Activated T-helper 1 cell treated with Interleukin-2 at 50 U/mL for 16 hours (primary cell): ENCODE measurements around the gene JAK2.
"Not testable (repeated sequence)": the region's sequence is repeated elsewhere in the genome, so short reads cannot be mapped to it uniquely, and the experiment has no call there.

Experiments
- DNase-seq: peaks from one replicate; pipeline ENCODE4 v3.0.0-alpha.2; 2020; ENCODE audit warnings: low read depth

Gene JAK2

GRCh38 chr9:5041390-5042115 is 56.5 kb downstream of the JAK2 start:
- no peak for DNase-seq

DNA sequence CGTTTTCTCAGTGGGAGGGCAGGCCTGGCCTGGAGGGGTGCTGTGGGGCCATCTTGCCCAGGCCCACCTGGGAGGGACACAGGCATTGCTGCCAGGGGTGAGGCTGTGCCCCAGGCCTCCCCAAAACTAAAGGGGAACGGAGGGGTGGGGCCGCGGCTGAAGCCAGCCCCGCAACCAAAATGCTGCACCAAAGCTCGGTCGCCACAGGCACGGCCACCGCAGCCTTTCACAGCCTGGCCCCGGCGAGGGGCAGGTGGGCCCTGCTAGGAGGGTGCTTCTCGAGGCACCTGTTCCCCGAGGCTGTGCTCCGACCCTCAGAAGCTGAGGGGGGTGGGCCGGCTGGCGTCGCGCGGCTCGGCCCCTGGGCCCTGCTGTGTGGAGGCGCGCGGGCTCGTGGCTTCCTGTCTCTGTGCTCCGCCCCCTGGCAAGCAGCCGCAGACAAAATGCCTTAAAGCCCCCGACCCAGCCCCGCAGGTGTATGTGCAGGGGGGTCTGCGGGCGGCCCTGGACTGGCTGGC is 57.6 kb downstream of the JAK2 start:
- no peak for DNase-seq

- no peak for DNase-seq
Observed at GRCh38 chr9:5043381-5043780, 58.3 kb downstream of the JAK2 start.

DNA sequence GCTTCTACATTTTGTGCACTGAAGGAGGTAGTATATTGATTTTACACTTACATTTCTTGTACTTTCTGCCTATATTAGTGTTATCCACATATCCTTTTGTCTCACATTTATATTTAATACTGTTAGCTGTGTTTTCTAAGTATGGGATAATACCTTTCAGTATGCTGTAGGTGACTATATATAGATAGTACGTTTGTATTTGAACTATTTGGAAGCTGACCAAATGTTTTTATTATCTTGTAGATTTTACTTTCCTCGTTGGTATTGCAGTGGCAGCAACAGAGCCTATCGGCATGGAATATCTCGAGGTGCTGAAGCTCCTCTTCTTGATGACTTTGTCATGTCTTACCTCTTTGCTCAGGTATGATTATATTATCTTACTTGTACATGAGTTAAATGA is 59.1 kb downstream of the JAK2 start:
- DNase-seq, result no peak

DNA sequence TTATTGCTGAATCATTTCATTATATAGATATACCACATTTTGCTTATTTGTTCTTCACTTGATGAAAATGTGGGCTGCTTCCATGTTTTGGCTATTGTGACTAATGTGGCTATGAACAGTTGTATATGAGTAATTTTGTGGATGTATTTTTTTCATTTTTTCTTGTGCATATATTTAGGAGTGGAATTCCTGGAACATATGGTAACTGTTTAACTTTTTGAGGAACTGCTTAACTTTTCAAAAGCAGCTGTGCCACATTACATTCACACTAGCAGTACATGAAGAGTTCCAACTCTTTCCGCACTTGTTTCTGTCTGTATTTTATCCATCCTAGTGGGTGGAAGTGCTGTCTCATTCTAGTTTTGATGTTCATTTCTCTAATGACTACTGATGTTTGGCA is 67.8 kb downstream of the JAK2 start:
- DNase-seq, result no peak

DNA sequence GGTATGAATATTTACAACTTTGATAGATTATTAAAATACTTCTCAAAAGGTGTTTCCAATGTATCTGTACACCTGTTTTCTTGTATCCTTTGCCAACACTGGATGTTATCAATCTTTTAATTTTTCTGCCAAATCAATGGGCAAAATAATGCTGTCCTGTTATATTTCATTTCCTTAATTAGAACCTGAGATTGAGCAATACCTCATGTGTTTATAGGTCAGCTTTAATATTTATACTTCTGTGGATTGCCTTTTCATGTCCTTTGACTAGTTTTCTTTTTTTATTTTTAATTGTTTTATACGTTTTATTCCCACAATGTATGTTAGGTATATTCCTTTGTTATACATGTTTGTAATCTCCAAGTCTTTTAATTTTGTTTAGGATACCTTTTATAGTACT is 77.6 kb downstream of the JAK2 start:
- no peak for DNase-seq

DNA sequence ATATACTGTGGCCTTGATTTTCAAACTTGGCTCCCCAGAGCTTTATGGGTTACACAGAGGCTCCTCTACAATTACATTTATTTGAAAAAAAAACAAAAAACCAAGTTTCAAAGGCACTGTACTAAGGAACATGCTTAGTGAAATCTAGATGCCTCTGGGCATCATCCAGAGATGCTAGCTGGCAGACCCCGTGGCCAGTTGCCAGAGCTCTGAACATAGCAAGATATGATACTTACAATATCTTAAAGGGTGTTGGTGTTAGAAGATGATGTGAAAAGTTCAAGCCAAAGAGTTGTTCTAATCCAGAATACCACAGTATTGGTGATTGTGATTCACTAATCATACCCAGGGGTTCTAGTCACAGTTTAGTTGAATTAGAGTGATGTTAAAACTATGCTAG is 87.8 kb downstream of the JAK2 start:
- DNase-seq, result no peak

DNA sequence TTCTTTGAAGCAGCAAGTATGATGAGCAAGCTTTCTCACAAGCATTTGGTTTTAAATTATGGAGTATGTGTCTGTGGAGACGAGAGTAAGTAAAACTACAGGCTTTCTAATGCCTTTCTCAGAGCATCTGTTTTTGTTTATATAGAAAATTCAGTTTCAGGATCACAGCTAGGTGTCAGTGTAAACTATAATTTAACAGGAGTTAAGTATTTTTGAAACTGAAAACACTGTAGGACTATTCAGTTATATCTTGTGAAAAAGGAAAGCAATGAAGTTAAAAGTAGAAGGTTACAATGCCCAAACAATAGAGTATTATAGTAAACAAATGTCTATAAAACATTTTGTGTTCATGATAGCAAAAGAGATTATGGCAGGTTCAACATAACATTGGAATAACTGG is 88.6 kb downstream of the JAK2 start:
- DNase-seq, result no peak

- DNase-seq, result no peak
Observed at GRCh38 chr9:5085993-5086392, 100.9 kb downstream of the JAK2 start.

GRCh38 chr9:5089737-5090136 is 104.7 kb downstream of the JAK2 start:
- DNase-seq, result no peak

- no peak for DNase-seq
Observed at GRCh38 chr9:5095795-5096194, 110.7 kb downstream of the JAK2 start.

- no peak for DNase-seq
Observed at GRCh38 chr9:5099466-5099865, 114.4 kb downstream of the JAK2 start.

- not testable (repeated sequence) for DNase-seq
Observed at GRCh38 chr9:5101127-5101526, 116.1 kb downstream of the JAK2 start.

DNA sequence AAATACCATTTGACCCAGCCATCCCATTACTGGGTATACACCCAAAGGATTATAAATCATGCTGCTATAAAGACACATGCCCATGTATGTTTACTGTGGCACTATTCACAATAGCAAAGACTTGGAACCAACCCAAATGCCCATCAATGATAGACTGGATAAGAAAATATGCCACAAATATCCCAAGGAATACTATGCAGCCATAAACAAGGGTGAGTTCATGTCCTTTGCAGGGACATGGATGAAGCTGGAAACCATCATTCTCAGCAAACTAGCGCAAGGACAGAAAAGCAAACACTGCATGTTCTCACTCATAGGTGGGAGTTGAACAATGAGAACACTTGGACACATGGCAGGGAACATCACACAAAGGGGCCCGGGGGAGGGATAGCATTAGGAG is 121.4 kb downstream of the JAK2 start:
- not testable (repeated sequence) for DNase-seq

DNA sequence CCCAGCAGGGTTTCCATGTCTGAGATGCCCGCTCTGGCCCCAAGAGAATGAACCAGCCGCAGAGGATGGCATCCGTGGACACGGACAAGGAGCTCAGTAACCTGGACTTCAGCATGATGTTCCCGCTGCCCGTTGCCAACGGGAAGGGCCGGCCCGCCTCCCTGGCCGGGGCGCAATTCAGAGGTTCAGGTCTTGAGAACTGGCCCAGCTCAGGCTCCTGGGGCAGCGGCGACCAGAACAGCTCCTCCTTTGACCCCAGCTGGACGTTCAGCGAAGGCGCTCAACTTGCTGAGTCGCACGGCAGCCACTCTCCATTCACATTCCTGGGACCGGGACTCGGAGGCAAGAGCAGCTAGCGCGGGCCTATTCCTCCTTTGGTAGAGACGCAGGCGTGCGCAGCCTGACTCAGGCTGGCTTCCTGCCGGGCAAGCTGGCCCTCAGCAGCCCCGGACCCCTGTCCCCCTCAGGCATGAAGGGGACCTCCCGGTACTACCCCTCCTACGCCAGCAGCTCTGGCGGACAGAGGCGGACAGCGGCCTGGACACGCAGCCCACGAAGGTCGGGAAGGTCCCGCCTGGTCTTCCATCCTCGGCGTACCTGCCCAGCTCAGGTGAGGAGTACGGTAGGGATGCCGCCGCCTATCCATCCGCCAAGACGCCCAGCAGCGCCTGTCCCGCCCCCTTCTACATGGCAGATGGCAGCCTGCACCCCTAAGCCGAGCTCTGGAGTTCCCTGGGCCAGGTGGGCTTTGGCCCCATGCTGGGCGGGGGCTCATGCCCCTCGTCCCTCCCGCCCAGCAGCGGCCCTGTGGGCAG is 126.0 kb downstream of the JAK2 start:
- DNase-seq, result no peak

- DNase-seq, result no peak
Observed at GRCh38 chr9:5111696-5112095, 126.6 kb downstream of the JAK2 start.

DNA sequence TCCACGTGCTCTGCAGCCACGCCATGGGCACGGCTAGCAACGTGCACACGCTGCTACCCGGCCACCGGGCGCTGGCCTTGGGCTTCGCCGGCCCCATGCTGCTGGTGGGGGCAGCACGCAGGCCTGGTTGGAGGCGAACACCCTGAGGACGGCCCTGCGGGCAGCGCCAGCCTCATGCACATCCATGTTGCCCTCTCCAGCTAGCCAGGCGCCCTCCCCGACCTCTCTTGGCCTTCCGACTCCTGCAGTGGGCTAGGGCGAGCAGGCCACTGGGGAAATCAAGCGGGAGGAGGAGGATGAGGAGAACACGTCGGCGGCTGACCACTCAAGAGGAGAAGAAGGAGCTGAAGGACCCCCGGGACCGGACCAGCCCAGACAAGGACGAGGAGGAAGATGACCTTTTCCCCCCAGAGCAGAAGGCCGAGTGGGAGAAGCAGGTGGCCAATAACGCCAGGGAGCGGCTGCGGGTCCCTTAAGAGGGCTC is 127.1 kb downstream of the JAK2 start:
- no peak for DNase-seq

- no peak for DNase-seq
Observed at GRCh38 chr9:5112646-5113045, 127.6 kb downstream of the JAK2 start.

GRCh38 chr9:5113523-5113922 is 128.5 kb downstream of the JAK2 start:
- no peak for DNase-seq

GRCh38 chr9:5113994-5114748 is 129.1 kb downstream of the JAK2 start:
- no peak for DNase-seq

- DNase-seq, result no peak
Observed at GRCh38 chr9:5122116-5122515, 137.0 kb downstream of the JAK2 start.

GRCh38 chr9:5122516-5122915 is 137.4 kb downstream of the JAK2 start:
- no peak for DNase-seq

- no peak for DNase-seq
Observed at GRCh38 chr9:5140151-5140550, 155.1 kb downstream of the JAK2 start.
